DOHH2 (cell line): ENCODE measurements around the gene SLC4A1AP.

Experiments
- CTCF ChIP-seq: fragments of 200-600 bp; sonication (generic); IDR thresholded peaks from one replicate; pipeline ENCODE4 v1.5.1; 2014; ENCODE audit warnings: antibody characterized with exemption, mild to moderate bottlenecking, low read depth, low read length; ENCODE audit not compliant: poor library complexity, severe bottlenecking
- EZH2phosphoT487 ChIP-seq: fragments of 200-600 bp; sonication (generic); IDR thresholded peaks from 2 replicates; pipeline ENCODE4 v1.6.1; 2017; ENCODE audit warnings: borderline replicate concordance, mild to moderate bottlenecking, antibody characterized with exemption, low read length, moderate library complexity, mixed read lengths

- TF ChIP-seq CTCF (no peak), EZH2phosphoT487 (no peak)
Observed at GRCh38 chr2:27652790-27653189, 10.9 kb upstream of the SLC4A1AP start.
